ENCODE data around the gene VNN1. TPM values are rescaled to one million over a fixed set of nuclear protein-coding genes. Genes with fewer than 3 reads are reported as not detected.

The VNN1 gene
- polyA plus RNA-seq (ENCODE audit: insufficient read length in 3 of 3), result under 1 TPM; 0.10 to 0.21 (median 0.18) TPM

- DNase-seq (ENCODE audit: low read depth in 3 of 3, low spot score in 2 of 3), result no peak
Observed at GRCh38 chr6:132713352-132714134, at the start of gene VNN1. Gene VNN1, minus strand, starts transcription at chr6:132714055. Its CDS starts 20 bp downstream, at chr6:132714035.

- no peak for DNase-seq (ENCODE audit: low read depth in 3 of 3, low spot score in 2 of 3)
Observed at GRCh38 chr6:132763269-132763668, 49.4 kb upstream of the VNN1 start.

DNA sequence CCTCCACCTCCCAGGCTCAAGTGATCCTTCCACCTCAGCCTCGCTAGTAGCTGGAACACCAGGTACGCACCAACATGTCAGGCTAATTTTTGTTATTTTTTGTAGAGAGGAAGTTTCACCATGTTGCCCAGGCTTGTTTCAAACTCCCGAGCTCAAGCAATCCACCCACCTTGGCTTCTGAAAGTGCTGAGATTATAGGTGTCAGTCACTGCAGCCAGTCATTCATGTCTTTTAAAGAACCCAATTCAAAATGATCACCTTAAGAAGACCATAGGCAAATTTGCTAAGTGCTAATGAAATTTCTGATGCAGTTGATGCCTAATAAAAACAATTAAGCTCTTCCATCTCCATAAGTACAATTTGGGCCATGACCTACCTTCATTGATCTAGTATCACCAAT lies 46.4 kb upstream of the VNN1 start:
- no peak for DNase-seq (ENCODE audit: low read depth in 3 of 3, low spot score in 2 of 3)

DNA sequence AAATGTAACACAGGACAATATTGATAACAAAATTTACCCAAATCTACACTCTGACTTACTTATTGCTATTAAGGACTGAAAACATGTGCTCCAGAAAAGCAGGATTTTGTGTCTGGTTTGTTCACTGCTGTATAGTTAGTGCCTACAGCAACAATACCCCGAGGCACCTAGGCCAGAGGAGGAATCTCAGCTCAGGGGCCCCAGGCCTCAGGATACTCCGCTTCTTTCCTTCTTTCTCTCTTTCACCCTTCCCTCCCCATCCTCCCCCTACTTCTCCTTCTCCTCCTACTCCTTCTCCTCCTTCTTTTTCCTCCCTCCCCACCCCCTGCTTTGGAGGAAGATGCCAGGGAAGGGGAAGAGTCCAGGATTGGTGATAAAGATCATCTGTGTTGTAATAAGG lies 44.8 kb upstream of the VNN1 start:
- DNase-seq (ENCODE audit: low read depth in 3 of 3, low spot score in 2 of 3), result no peak

- no peak for DNase-seq (ENCODE audit: low read depth in 3 of 3, low spot score in 2 of 3)
Observed at GRCh38 chr6:132752255-132752654, 38.4 kb upstream of the VNN1 start.

- no peak for DNase-seq (ENCODE audit: low read depth in 3 of 3, low spot score in 2 of 3)
Observed at GRCh38 chr6:132751828-132752227, 38.0 kb upstream of the VNN1 start.

GRCh38 chr6:132751306-132751705 lies 37.5 kb upstream of the VNN1 start:
- DNase-seq (ENCODE audit: low read depth in 3 of 3, low spot score in 2 of 3), result no peak

DNA sequence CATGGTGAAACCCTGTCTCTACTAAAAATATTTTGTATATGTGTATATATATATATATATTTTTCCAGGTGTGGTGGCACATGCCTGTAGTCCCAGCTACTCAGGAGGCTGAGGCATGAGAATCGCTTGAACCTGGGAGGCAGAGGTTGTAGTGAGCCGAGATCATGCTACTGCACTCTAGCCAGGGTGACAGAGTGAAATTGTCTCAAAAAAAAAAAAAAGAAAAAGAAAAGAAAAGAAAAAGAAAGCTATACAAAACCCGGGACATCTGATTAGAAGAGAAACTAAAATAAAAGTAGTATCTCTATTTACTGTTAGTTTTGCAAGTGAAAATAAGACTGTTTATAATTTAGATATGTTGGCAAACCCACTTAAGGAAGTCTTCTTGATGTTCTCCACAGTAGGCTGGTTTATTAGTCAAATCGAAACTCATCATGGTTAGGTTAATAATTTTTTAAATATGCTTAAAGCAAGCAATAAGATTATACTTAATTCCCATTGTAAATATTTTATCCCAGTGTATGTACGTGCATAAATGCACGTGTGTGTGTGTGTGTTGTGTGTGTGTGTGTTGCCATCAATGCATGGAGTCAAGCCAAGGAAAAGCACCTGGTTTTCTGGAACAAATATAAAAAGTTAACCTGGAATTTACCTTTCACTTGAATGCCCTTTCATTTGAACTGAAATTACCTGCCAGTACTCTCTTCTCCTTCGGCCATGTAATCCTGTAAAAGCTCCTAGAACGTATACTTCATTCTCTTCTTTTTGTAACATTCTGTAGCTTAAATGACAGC lies 36.8 kb upstream of the VNN1 start:
- no peak for DNase-seq (ENCODE audit: low read depth in 3 of 3, low spot score in 2 of 3)

DNA sequence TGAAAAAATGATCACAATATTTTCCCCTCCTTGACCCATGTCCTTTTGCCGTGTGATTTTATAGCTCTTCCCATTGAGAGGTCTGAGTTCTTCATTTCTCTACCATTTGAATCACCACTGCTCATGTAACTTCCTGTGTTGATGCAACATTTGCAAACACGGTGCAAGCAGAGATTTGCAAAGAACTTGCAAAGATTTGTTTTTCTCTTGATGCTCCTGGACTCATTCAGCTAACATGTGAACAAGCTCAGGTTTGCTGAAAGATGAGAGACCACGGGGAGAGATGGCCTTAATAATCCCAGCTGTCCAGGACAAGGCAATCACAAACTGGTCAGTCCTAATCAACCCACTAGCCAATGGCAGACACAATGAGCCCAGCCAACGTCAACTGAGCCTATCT lies 35.3 kb upstream of the VNN1 start:
- no peak for DNase-seq (ENCODE audit: low read depth in 3 of 3, low spot score in 2 of 3)

GRCh38 chr6:132748446-132748845 lies 34.6 kb upstream of the VNN1 start:
- no peak for DNase-seq (ENCODE audit: low read depth in 3 of 3, low spot score in 2 of 3)

- no peak for DNase-seq (ENCODE audit: low read depth in 3 of 3, low spot score in 2 of 3)
Observed at GRCh38 chr6:132746048-132746447, 32.2 kb upstream of the VNN1 start.

DNA sequence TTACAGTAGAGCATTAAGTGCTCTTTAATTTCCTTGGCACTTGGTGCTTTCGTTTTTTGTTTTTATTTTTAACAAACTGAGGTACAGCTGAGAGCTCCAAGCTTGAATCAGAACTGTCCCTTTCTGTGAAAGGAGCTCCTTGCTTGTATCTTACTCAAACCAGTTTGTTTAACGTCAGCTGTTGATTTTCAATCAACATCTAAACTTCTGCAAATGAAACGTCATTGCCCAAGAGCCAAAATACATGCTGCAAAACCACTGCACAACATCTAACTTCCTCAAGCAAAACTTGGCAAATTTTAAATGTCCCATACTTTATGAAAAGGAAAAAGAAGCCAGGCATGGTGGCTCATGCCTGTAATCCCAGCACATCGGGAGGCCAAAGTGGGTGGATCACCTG lies 28.6 kb upstream of the VNN1 start:
- no peak for DNase-seq (ENCODE audit: low read depth in 3 of 3, low spot score in 2 of 3)

- DNase-seq (ENCODE audit: low read depth in 3 of 3, low spot score in 2 of 3), result no peak
Observed at GRCh38 chr6:132741281-132741680, 27.4 kb upstream of the VNN1 start.

GRCh38 chr6:132736239-132736638 lies 22.4 kb upstream of the VNN1 start:
- DNase-seq (ENCODE audit: low read depth in 3 of 3, low spot score in 2 of 3), result no peak

- no peak for DNase-seq (ENCODE audit: low read depth in 3 of 3, low spot score in 2 of 3)
Observed at GRCh38 chr6:132734694-132735236, 20.9 kb upstream of the VNN1 start.

GRCh38 chr6:132733814-132734213 lies 20.0 kb upstream of the VNN1 start:
- no peak for DNase-seq (ENCODE audit: low read depth in 3 of 3, low spot score in 2 of 3)

GRCh38 chr6:132733283-132733682 lies 19.4 kb upstream of the VNN1 start:
- no peak for DNase-seq (ENCODE audit: low read depth in 3 of 3, low spot score in 2 of 3)

- no peak for DNase-seq (ENCODE audit: low read depth in 3 of 3, low spot score in 2 of 3)
Observed at GRCh38 chr6:132731086-132731485, 17.2 kb upstream of the VNN1 start.

DNA sequence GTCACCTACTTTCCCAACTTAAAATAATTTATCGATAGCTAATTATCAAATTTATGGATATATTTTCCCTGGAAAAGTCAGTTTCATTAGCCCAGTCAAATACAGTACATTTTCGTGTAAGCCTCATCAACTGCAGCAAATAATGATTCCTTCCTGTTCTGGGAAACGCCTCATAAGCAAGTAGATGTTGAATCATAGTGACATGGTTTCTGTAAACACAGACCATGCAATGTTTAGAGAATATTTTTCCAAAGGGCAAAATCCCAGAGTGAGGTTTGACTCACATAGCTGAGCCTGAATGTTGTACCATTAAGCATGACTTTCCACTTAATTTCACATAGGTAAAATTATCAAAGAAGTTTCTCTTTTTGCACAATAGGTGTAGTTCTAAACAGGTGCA lies 16.7 kb upstream of the VNN1 start:
- no peak for DNase-seq (ENCODE audit: low read depth in 3 of 3, low spot score in 2 of 3)

DNA sequence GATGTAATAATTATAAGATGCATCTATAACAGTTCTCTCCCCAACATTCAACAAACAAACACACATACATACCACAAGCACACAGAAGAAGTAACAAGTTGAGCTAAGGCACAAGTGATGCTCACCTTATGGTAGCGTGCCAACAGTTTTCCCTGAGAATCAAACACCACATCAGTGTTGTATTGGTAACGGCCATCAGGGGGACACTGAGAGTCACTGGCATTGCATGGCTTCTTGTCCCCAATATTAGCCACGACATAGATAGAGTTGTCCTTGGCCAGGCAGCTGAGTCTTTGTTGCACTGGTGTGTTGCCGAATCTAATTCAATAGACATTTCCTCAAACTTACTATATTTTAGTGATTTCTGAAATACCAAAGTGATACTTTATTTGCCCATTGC lies 14.8 kb upstream of the VNN1 start:
- DNase-seq (ENCODE audit: low read depth in 3 of 3, low spot score in 2 of 3), result no peak

GRCh38 chr6:132726608-132726975 lies 12.7 kb upstream of the VNN1 start:
- DNase-seq (ENCODE audit: low read depth in 3 of 3, low spot score in 2 of 3), result no peak

Data from right renal cortex interstitium (tissue), 3 donors.